Esophagus muscularis mucosa (tissue), 4 donors: Measurements from ENCODE around the gene CHMP2A.

Source experiments
- EP300 ChIP-seq: sonication (generic); formaldehyde crosslinking; IDR thresholded peaks from one replicate; pipeline ENCODE4 v1.6.1; 2017; ENCODE audit warnings: antibody characterized with exemption
- POLR2A ChIP-seq: fragments of 450-650 bp; IDR thresholded peaks from one replicate; pipeline ENCODE4 v1.6.1; 2017; ENCODE audit warnings: antibody characterized with exemption, moderate library complexity, mild to moderate bottlenecking, low read depth
- POLR2AphosphoS5 ChIP-seq, 2 donors: sonication (generic); formaldehyde crosslinking; IDR thresholded peaks; one replicate each; pipeline ENCODE4 v1.6.1; 2017; ENCODE audit warnings: antibody characterized with exemption in 2 of 2
- TF ChIP-seq, protein P1 (sequence below), 3 experiments: fragments of 200-600 bp in 2 of 3; fragments of 450-650 bp in 1 of 3; sonication (generic) in 2 of 3; IDR thresholded peaks; one replicate each; pipeline ENCODE4 v1.5.1; 2017 to 2019; ENCODE audit warnings: antibody characterized with exemption in 3 of 3, mild to moderate bottlenecking in 2 of 3, moderate library complexity in 1 of 3

GRCh38 chr19:58531034-58531840, 23.7 kb downstream of the CHMP2A start:
- TF ChIP-seq, protein P1, sequence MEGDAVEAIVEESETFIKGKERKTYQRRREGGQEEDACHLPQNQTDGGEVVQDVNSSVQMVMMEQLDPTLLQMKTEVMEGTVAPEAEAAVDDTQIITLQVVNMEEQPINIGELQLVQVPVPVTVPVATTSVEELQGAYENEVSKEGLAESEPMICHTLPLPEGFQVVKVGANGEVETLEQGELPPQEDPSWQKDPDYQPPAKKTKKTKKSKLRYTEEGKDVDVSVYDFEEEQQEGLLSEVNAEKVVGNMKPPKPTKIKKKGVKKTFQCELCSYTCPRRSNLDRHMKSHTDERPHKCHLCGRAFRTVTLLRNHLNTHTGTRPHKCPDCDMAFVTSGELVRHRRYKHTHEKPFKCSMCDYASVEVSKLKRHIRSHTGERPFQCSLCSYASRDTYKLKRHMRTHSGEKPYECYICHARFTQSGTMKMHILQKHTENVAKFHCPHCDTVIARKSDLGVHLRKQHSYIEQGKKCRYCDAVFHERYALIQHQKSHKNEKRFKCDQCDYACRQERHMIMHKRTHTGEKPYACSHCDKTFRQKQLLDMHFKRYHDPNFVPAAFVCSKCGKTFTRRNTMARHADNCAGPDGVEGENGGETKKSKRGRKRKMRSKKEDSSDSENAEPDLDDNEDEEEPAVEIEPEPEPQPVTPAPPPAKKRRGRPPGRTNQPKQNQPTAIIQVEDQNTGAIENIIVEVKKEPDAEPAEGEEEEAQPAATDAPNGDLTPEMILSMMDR (IDR thresholded peaks at IDR 0.05): no peak
- TF ChIP-seq POLR2A (no peak), POLR2AphosphoS5 (IDR thresholded peaks at IDR 0.05) (no peak), EP300 (no peak)
